Mucosa of stomach (tissue), 1 donor: ENCODE results near the gene FANCD2.
"Not testable (repeated sequence)": the region's sequence is repeated elsewhere in the genome, so short reads cannot be mapped to it uniquely, and the experiment has no call there.

Source experiments
- H3K27me3 ChIP-seq: one replicate; pipeline ENCODE4 v1.7.0; 2013; ENCODE audit warnings: mild to moderate bottlenecking, low read length; ENCODE audit not compliant: control insufficient read depth, insufficient read depth
- H3K36me3 ChIP-seq: one replicate; pipeline ENCODE4 v1.7.0; 2013; ENCODE audit warnings: low read length; ENCODE audit not compliant: control insufficient read depth, insufficient read depth
- H3K4me1 ChIP-seq: one replicate; pipeline ENCODE4 v1.7.0; 2013; ENCODE audit warnings: mild to moderate bottlenecking, low read length; ENCODE audit not compliant: control insufficient read depth, insufficient read depth
- H3K4me3 ChIP-seq: one replicate; pipeline ENCODE4 v1.7.0; 2013; ENCODE audit warnings: low read length
- H3K9ac ChIP-seq: one replicate; pipeline ENCODE4 v1.7.0; 2013; ENCODE audit warnings: mild to moderate bottlenecking, low read length, moderate library complexity
- H3K9me3 ChIP-seq: one replicate; pipeline ENCODE4 v1.7.0; 2013; ENCODE audit warnings: mild to moderate bottlenecking, low read length, moderate library complexity; ENCODE audit not compliant: control insufficient read depth
- donor health status: Pancreatic carcinoma.

FANCD2 gene

DNA sequence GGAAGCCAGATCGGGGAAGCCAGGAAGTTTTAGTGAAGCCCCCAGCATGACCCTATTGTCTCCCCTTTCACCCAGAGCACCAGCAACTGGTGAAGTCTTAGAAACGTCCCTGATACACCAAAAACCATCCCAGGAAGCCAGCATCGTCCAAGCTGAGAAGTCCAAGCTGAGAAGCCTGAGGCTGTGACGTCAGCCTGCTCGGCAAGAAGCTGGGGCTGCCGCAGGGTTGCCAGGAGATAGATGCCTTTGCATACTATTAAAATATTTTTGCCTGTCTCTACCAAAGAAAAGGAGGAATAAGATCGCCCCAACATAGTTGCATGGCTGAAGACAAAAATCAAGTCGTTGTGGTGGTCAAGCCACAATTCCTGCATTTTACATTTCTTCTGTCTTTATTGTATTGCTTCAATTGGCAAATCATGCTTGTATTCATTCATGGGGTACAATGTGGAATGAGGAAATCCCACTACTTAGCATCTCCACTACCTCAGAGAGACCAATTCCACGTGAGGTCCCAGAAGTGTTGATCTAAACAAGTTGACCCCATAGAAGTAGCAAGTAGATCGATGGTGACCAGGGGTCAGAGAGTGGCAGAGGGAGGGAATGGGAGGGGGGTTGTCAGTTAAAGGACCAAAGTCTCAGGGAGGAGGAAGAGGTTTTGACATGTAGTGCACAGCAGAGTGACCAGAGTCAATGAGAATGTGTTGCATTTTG is 20.0 kb upstream of the FANCD2 start:
- Histone ChIP-seq H3K9ac (no peak overlapping the region), H3K9me3 (no peaks in the 10 kb centered on the region), H3K4me1 (peaks cover 16% of the 10 kb centered on the region), H3K27me3 (no peaks in the 10 kb centered on the region), H3K4me3 (no peak overlapping the region), H3K36me3 (no peaks in the 10 kb centered on the region)

DNA sequence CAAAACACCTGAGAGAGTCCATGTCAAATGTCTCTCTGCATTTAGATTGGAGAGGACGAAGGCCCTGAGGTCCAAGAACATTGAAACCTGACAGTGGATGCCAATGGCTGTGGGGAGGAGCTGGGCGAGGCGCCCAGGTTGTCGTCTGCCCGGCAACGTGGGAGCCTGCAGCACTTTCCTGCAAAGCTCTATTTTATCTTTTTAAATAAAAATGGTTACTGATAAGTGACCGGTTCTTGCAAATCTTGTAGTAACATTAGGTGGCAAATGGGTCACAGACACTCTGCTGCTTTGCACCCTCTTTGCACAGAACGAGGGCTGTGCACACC is 19.5 kb upstream of the FANCD2 start:
- H3K27me3 ChIP-seq: no peaks in the 10 kb centered on the region
- H3K4me3 ChIP-seq: no peak overlapping the region
- H3K9ac ChIP-seq: no peak overlapping the region
- no peaks in the 10 kb centered on the region for H3K9me3 ChIP-seq
- peaks cover 21% of the 10 kb centered on the region for H3K4me1 ChIP-seq
- H3K36me3 ChIP-seq: no peaks in the 10 kb centered on the region

DNA sequence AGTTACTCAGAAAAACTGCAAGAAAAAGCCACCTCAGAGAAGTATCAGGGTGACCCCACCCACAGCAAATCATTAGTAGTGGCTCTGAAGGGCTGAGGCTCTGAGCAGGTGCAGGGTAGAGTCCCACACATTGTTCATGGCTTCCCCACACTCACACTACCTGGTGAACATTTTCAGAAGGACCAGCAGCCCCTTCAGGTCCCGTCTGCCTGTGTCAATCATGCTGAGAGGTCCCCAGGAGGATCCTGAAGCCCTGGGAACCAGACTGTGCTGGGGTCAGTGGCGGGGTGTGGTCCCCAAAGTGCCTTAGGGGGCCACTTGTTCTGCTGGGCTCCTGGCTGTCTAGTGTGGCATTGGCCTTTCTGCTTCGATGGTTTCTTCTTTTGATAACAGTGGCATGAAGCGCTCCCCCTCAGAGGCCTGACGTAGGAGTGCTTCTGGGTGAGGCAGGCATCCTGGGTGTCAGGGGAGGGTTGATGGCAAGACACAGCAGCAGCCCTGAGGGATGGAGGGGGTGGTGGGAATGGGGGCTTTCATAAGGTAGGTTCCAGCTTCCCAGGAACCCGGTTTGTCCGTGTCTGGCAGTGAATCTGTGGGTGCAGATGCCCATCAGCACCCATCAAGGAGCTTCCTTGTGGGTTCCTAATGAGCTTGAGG is 19.0 kb upstream of the FANCD2 start:
- no peaks in the 10 kb centered on the region for H3K9me3 ChIP-seq

DNA sequence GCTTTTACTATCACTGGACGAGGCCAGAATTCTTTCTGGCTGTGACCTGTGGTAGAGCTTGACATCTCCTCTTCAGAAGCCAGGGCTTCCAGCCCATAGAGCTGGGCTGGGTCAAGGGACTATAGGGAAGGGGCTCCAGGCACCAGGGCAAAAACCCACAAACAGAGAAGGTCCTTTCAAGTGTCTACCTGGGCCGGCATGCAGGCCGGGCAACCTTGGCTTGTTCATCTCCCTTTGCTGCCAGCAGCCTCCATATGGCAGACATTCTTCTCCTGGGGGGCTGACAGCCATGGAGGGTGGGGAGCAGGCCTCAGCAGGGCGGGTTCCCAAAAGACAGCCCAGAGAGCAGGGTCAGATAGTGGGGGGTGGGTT is 18.0 kb upstream of the FANCD2 start:
- not testable (repeated sequence) for H3K27me3 ChIP-seq, H3K4me3 ChIP-seq, H3K36me3 ChIP-seq, H3K9me3 ChIP-seq
- Histone ChIP-seq H3K9ac (peak overlapping the region; percentile 89), H3K4me1 (peaks cover 21% of the 10 kb centered on the region)

More for the DNA sequence above, 19.0 kb upstream of the FANCD2 start:
- H3K9ac ChIP-seq: no peak overlapping the region
- no peak overlapping the region for H3K4me3 ChIP-seq
- no peaks in the 10 kb centered on the region for H3K27me3 ChIP-seq
- peaks cover 21% of the 10 kb centered on the region for H3K4me1 ChIP-seq
- no peaks in the 10 kb centered on the region for H3K36me3 ChIP-seq

DNA sequence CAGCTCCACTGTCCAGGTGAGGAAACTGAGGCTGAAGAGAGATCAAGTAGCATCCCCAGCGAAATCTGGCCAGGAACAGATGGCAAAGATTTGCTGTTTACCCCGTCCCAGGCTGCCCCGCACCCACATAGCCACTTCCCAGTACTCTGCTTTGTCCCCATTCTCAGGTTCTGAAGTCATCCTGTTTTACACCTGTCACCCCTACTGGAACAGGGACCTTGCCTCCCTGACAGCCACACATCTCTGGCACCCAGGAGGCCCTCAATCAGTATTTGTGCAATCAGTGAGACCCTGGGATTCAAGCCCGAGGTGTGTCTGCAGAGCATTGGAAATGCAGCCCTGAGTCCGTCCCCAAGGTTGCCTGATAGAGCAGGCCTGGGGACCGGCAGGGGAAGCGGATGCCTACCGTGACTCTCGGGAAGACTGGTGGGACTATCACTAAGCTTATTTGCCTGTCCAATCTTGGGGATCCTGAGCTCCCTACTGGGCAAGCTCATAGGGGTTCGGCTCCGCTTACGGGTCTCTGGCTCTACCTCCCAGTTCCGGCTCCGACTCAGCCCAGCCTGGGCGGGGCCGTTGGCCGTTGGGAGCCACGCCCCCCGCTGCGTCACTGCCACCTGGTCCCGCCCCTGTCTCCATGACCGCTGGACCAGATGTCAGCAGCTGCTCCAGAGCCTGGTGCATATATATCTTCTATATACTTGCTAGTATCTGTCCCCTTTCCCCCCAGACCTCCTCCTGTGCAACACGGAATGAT is 17.5 kb upstream of the FANCD2 start:
- Histone ChIP-seq H3K27me3 (no peaks in the 10 kb centered on the region), H3K4me3 (peak overlapping the region; percentile 93), H3K9ac (peak overlapping the region; percentile 89), H3K36me3 (no peaks in the 10 kb centered on the region), H3K4me1 (peaks cover 21% of the 10 kb centered on the region), H3K9me3 (no peaks in the 10 kb centered on the region)

DNA sequence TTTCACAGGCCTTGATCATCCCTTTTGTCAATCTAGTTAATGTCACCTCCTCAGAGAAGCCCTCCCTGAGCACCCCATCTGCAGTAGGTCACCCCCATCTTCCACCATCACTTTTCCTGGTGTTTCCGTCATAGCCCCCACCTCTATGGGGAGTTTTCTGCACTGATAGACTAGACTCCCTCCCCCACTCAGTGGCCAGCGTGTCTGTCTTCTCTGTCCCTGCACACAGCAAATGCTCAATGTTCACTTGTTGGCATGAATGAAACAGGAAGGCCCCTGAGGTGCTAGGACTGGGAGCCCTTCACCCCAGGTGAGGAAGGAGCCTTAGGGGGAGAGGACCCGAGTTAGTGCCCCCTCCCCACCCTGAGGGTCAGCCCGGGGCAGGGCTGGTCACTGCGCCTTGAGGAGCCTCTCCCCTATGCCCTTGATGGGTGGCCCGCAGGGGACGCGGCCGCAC is 15.8 kb upstream of the FANCD2 start:
- Histone ChIP-seq H3K4me3 (peak overlapping the region; percentile 41), H3K4me1 (peaks cover 21% of the 10 kb centered on the region), H3K36me3 (no peaks in the 10 kb centered on the region), H3K27me3 (no peaks in the 10 kb centered on the region), H3K9ac (peak overlapping the region; percentile 82), H3K9me3 (no peaks in the 10 kb centered on the region)

DNA sequence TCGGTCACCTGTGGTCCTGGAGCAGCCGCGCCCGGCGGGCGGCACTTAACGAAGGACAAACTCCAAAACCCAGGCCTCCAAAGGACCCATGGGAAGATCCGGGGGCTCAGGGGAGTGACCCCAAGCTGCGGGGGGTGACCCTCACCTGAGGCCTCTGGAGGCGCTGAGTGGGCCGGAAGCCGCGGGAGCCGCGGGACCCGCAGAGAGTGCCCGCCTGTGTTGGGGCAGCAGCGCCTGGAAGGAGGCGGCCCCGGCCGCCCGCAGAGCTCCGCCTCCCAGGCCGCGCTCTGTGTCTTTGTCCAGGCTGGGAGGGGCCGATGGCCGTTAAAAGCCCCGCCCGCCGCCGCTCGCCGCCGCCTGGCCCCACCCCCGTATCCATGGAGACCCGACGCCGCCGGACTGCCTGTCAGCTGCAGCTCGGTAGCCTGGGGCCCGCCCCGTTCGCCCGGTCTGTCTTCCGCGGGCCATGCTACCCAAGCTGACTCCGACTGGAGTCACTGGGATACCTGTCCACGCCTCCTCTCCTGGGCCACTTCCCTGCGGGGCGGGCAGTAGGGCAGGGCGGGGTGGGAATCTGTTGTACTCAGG is 15.3 kb upstream of the FANCD2 start:
- no peaks in the 10 kb centered on the region for H3K36me3 ChIP-seq
- H3K4me1 ChIP-seq: peaks cover 21% of the 10 kb centered on the region
- peak overlapping the region; percentile 82 for H3K9ac ChIP-seq
- H3K4me3 ChIP-seq: peak overlapping the region; percentile 41
- H3K27me3 ChIP-seq: no peaks in the 10 kb centered on the region
- no peaks in the 10 kb centered on the region for H3K9me3 ChIP-seq

DNA sequence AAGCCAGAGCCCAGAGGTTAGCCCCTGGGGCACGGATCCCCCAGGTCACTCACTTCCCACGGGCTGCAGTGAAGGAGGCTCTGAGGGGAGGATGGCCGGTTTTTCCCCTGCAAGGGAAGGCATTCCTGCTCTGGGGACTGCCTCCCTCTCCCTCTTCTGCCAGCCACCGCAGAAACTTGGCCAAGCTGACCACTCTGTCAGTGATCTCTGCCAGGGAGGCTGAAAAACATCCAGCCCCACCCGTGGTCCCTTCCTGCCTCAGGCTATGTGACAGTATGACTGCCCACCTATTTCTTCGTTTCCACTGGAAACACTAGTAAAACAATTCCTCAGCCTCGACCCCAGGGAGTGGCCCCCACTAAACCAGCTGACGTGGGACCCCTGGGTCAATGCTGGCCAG is 14.6 kb upstream of the FANCD2 start:
- Histone ChIP-seq H3K36me3 (no peaks in the 10 kb centered on the region), H3K27me3 (no peaks in the 10 kb centered on the region), H3K9ac (peak overlapping the region; percentile 43), H3K9me3 (no peaks in the 10 kb centered on the region), H3K4me3 (no peak overlapping the region), H3K4me1 (peaks cover 21% of the 10 kb centered on the region)

DNA sequence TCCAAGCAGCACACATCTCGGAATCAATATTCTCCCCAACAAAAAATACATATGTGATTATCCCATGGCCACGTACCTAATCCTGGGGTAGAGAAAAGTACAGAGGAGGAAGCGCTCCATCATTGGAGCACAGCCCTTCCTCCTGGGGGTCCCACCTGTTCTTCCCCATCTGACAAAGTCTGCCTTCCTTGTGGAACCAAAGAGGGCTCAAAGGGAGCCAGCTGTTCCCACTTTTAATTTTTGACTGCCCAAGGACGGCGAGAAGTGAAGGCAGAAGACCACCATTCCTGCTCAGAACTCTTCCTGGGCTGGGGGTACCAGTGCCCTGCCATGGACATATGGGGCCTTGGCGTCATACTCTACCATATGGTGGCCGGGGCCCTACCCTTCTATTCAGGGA is 14.1 kb upstream of the FANCD2 start:
- Histone ChIP-seq H3K27me3 (no peaks in the 10 kb centered on the region), H3K4me1 (peaks cover 21% of the 10 kb centered on the region), H3K9me3 (no peaks in the 10 kb centered on the region), H3K4me3 (no peak overlapping the region), H3K9ac (no peak overlapping the region), H3K36me3 (no peaks in the 10 kb centered on the region)

DNA sequence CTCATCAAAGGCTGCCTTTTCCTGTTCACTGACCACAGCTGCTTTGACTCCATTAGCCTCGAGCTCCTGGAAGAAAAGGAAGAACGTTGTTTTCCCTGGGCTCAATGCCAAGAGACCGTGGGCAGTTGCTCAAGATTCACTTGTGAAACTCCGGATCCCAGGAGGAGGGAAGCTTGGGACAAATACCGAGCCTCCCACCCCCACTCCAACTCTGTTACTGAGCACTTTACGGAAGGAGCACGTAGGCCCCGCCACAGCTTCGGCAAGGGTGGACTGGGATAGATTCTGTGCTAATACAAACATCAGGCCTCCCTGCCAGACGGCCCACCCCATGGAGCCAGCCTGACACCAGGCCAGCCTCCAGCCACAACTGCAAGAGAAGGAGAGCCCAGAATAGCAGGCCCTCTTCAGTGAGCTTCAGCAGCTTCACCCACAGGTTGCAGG is 10.8 kb upstream of the FANCD2 start:
- Histone ChIP-seq H3K4me1 (peaks cover 8% of the 10 kb centered on the region), H3K27me3 (no peaks in the 10 kb centered on the region), H3K9me3 (no peaks in the 10 kb centered on the region), H3K9ac (no peak overlapping the region), H3K4me3 (no peak overlapping the region), H3K36me3 (no peaks in the 10 kb centered on the region)

DNA sequence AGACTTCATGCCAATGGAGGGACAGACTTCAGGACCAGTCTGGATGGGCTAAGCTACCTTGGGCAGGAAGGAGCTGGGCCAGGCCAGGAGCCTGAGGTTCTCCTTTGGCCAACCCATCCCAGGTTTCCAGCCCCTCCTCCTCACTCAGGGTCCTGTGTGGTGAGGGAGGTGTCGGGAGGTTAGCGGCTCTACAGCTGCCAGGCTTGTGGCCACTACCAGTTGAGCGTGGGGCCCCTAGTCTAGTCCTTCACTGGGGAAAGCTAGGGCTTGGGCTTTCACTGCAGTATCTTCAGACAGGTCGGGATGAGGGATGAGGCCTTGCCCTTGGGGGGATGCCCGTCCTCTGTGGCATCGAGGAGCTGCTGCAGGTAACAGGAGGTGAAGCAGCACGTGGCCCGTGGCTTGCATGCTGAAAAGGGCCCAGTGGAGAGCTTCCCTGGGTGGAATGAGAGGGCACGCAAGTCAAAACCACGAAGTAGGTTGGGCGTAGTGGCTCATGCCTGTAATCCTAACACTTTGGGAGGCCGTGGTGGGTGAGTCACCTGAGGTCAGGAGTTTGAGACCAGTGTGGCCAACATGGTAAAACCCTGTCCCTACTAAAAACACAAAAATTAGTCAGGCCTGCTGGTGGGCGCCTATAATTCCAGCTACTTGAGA is 8.5 kb upstream of the FANCD2 start:
- Histone ChIP-seq H3K4me1 (no peaks in the 10 kb centered on the region), H3K4me3 (no peak overlapping the region), H3K36me3 (peaks cover 4% of the 10 kb centered on the region), H3K27me3 (no peaks in the 10 kb centered on the region), H3K9me3 (no peaks in the 10 kb centered on the region), H3K9ac (no peak overlapping the region)
